ENCODE measurements around the gene C3orf22. TPM values are rescaled to one million over a fixed set of nuclear protein-coding genes. Genes with fewer than 3 reads are reported as not detected.

Gene C3orf22
- polyA plus RNA-seq, 3 donors = not detected

GRCh38 chr3:126552688-126553283 is 5.9 kb downstream of the C3orf22 start:
- no peak overlapping the region for H2AFZ ChIP-seq (ENCODE audit: insufficient read depth, low read depth, low read length, poor library complexity, severe bottlenecking)
- no peak overlapping the region for H3K27ac Mint-ChIP-seq

More at GRCh38 chr3:126552688-126553283, 5.9 kb downstream of the C3orf22 start:
- H3K27me3 ChIP-seq (ENCODE audit: control insufficient read depth in 2 of 2, insufficient read depth in 2 of 2, low read length in 2 of 2) = no peaks in the 10 kb centered on the region
- Mint-ChIP-seq H3K4me1 (peaks cover 16% of the 10 kb centered on the region), H3K36me3 (no peaks in the 10 kb centered on the region), H3K4me3 (no peak overlapping the region), H3K9me3 (peaks cover 0 to 2% (median 0%) of the 10 kb centered on the region in 7 donors), H3K27me3 (ENCODE audit: low read depth in 3 of 3) (peaks cover 3 to 14% (median 4%) of the 10 kb centered on the region in 3 donors)
- no peak for TF ChIP-seq CTCF (IDR thresholded peaks at IDR 0.05)
- peaks cover 9 to 14% of the 10 kb centered on the region in 2 donors for H3K4me1 ChIP-seq (ENCODE audit: control insufficient read depth in 1 of 2, insufficient read depth in 2 of 2, low read length in 2 of 2)
- no peak overlapping the region for H3K27ac ChIP-seq (ENCODE audit: low read depth in 1 of 2, low read length in 2 of 2)
- DNase-seq = peak in 1 of 3 donors; percentile 1
- H4K20me1 ChIP-seq (ENCODE audit: insufficient read depth, low read length) = no peaks in the 10 kb centered on the region
- H3K79me2 ChIP-seq (ENCODE audit: insufficient read depth, low read length) = no peaks in the 10 kb centered on the region
- 93% methylated on average over 11 of the region's 14 CpGs for WGBS (ENCODE audit: insufficient coverage)
- H3K4me3 ChIP-seq (replicated peaks in 1 of 3; ENCODE audit: low read depth in 2 of 3, low read length in 3 of 3) = no peak overlapping the region
- H3K9ac ChIP-seq (ENCODE audit: insufficient read depth, low read length, poor library complexity, severe bottlenecking) = no peak overlapping the region
- no peak overlapping the region for H3K4me2 ChIP-seq (replicated peaks; ENCODE audit: extremely low read depth, low read length, poor library complexity, severe bottlenecking)
- H3K36me3 ChIP-seq (replicated peaks in 1 of 2; ENCODE audit: control insufficient read depth in 1 of 2, insufficient read depth in 2 of 2, low read length in 2 of 2) = no peaks in the 10 kb centered on the region
- H3K9me3 ChIP-seq (replicated peaks in 1 of 2; ENCODE audit: control insufficient read depth in 1 of 2, insufficient read depth in 1 of 2, low read length in 2 of 2) = no peaks in the 10 kb centered on the region
- intact Hi-C loops (cut with micrococcal nuclease) = no loop called here
